Neural cell (in vitro differentiated cells): Measurements from ENCODE around the gene UVRAG. TPM values are rescaled to one million over a fixed set of nuclear protein-coding genes. Genes with fewer than 3 reads are reported as not detected.

Source experiments
- H2AFZ ChIP-seq: fragments of 200-600, 300-800 bp; sonication (generic), shearing (Covaris generic); 2 replicates; pipeline ENCODE4 v1.6.0; 2014; ENCODE audit warnings: low read depth, mild to moderate bottlenecking, antibody characterized with exemption, low read length, moderate library complexity
- H3F3A ChIP-seq: fragments of 200-600 bp; shearing (Covaris generic); 2 replicates; pipeline ENCODE4 v1.6.1; 2016; ENCODE audit warnings: mild to moderate bottlenecking, moderate library complexity, mixed read lengths, antibody characterized with exemption, low read length; ENCODE audit not compliant: insufficient read depth, poor library complexity, severe bottlenecking
- H3K27ac ChIP-seq: fragments of 200-600, 300-800 bp; sonication (generic), shearing (Covaris generic); 2 replicates; pipeline ENCODE4 v1.5.1; 2014; ENCODE audit warnings: mild to moderate bottlenecking, low read length, moderate library complexity
- H3K27me3 ChIP-seq: fragments of 300-800, 200-600 bp; sonication (generic), shearing (Covaris generic); 2 replicates; pipeline ENCODE4 v1.6.0; 2014; ENCODE audit warnings: mild to moderate bottlenecking, low read depth, low read length, moderate library complexity; ENCODE audit not compliant: insufficient read depth
- H3K36me3 ChIP-seq: fragments of 300-800, 200-600 bp; sonication (generic), shearing (Covaris generic); 2 replicates; pipeline ENCODE4 v1.5.1; 2014; ENCODE audit warnings: mild to moderate bottlenecking, antibody characterized with exemption, low read length, moderate library complexity; ENCODE audit not compliant: insufficient read depth
- H3K4me2 ChIP-seq: fragments of 300-800, 200-600 bp; sonication (generic), shearing (Covaris generic); 2 replicates; pipeline ENCODE4 v1.6.0; 2014; ENCODE audit warnings: mild to moderate bottlenecking, low read length
- H3K4me3 ChIP-seq: fragments of 300-800, 200-600 bp; sonication (generic), shearing (Covaris generic); 2 replicates; pipeline ENCODE4 v1.5.1; 2014; ENCODE audit warnings: mild to moderate bottlenecking, low read length, moderate library complexity
- H3K79me2 ChIP-seq: fragments of 200-600 bp; shearing (Covaris generic); replicated peaks from 2 replicates; pipeline ENCODE4 v1.6.0; 2014; ENCODE audit warnings: mild to moderate bottlenecking, low read length, moderate library complexity; ENCODE audit not compliant: insufficient read depth
- H3K9ac ChIP-seq: fragments of 300-800, 200-600 bp; sonication (generic), shearing (Covaris generic); 2 replicates; pipeline ENCODE4 v1.6.1; 2016; ENCODE audit warnings: mild to moderate bottlenecking, low read length, mixed read lengths
- H3K9me2 ChIP-seq: fragments of 200-600 bp; shearing (Covaris generic); 2 replicates; pipeline ENCODE4 v1.6.1; 2016; ENCODE audit warnings: mild to moderate bottlenecking, low read length, mixed read lengths; ENCODE audit not compliant: insufficient read depth
- H3K9me3 ChIP-seq: fragments of 200-600, 300-800 bp; sonication (generic), shearing (Covaris generic); 2 replicates; pipeline ENCODE4 v1.6.1; 2016; ENCODE audit warnings: mild to moderate bottlenecking, mixed run types, low read length, moderate library complexity, mixed read lengths
- H4K20me1 ChIP-seq: fragments of 200-600 bp; shearing (Covaris generic); 2 replicates; pipeline ENCODE4 v1.6.1; 2016; ENCODE audit warnings: mild to moderate bottlenecking, mixed run types; ENCODE audit not compliant: insufficient read depth
- EP300 ChIP-seq: fragments of 450-650 bp; conservative IDR thresholded peaks from 2 replicates; pipeline ENCODE4 v1.6.1; 2014; ENCODE audit warnings: antibody characterized with exemption, mild to moderate bottlenecking, moderate library complexity; ENCODE audit not compliant: poor library complexity, severe bottlenecking
- EZH2 ChIP-seq: fragments of 200-600, 300-800 bp; shearing (Covaris generic), sonication (generic); IDR thresholded peaks from 2 replicates; pipeline ENCODE4 v1.6.1; 2014; ENCODE audit warnings: antibody characterized with exemption, low read length, borderline replicate concordance, mild to moderate bottlenecking; ENCODE audit not compliant: insufficient read depth, poor library complexity, severe bottlenecking
- MXI1 ChIP-seq: fragments of 450-650 bp; conservative IDR thresholded peaks from 2 replicates; pipeline ENCODE4 v1.6.1; 2014; ENCODE audit warnings: antibody characterized with exemption, mild to moderate bottlenecking; ENCODE audit not compliant: poor library complexity, severe bottlenecking
- POLR2AphosphoS5 ChIP-seq: IDR thresholded peaks from 2 replicates; pipeline ENCODE4 v1.6.1; 2012
- RAD21 ChIP-seq: fragments of 450-650 bp; conservative IDR thresholded peaks from 2 replicates; pipeline ENCODE4 v1.6.1; 2014; ENCODE audit warnings: antibody characterized with exemption, mild to moderate bottlenecking, moderate library complexity
- SMC3 ChIP-seq: fragments of 450-650 bp; conservative IDR thresholded peaks from 2 replicates; pipeline ENCODE4 v1.6.1; 2014; ENCODE audit warnings: antibody characterized with exemption, mild to moderate bottlenecking, moderate library complexity; ENCODE audit not compliant: poor library complexity
- TAF1 ChIP-seq: IDR thresholded peaks from 2 replicates; pipeline ENCODE4 v1.6.1; 2012; ENCODE audit warnings: low read depth
- polyA plus RNA-seq: library from polyadenylated mRNA; depleted of rRNA; stranded (reverse); fragments of >200 nt; gene quantifications from 2 replicates; pipeline ENCODE4 v1.2.3, GENCODE V29; 2014
- TF ChIP-seq, protein P1 (sequence below): IDR thresholded peaks from 2 replicates; pipeline ENCODE4 v1.6.1; 2012; ENCODE audit warnings: borderline replicate concordance
- TF ChIP-seq, protein P2 (sequence below): fragments of 450-650 bp; IDR thresholded peaks from 2 replicates; pipeline ENCODE4 v1.5.1; 2014; ENCODE audit warnings: antibody characterized with exemption, mild to moderate bottlenecking, moderate library complexity; ENCODE audit not compliant: poor library complexity, severe bottlenecking

The UVRAG gene
- polyA plus RNA-seq, 1 donor from 2014 or later: 31.6 TPM

DNA sequence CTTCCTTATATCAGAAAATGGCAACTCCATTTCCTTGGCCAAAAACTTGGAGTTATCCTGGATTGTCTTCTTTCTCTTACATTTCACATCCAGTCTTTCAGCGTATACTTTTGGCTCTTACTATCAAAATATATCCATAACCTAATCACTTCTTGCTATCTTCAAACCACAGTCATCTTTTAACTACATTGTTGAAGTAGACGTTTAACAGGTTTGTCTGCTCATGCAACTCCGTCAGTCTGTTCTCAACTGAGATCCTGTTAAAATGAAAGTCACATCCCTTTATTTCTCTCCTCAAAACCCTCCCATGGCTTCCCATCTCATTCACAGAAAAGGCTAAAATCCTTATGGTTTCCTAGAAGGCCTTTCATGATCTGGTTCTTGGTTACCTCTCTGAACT is 41.9 kb downstream of the UVRAG start:
- no peak overlapping the region for H3K9ac ChIP-seq
- H3K27ac ChIP-seq: no peak overlapping the region
- no peaks in the 10 kb centered on the region for H3K9me2 ChIP-seq
- H3K9me3 ChIP-seq: no peaks in the 10 kb centered on the region
- no peak overlapping the region for H3K4me2 ChIP-seq
- H3K4me3 ChIP-seq: no peak overlapping the region
- TF ChIP-seq TAF1 (no peak), EP300 (no peak), SMC3 (no peak), RAD21 (no peak), MXI1 (no peak), POLR2AphosphoS5 (no peak), EZH2 (no peak)
- TF ChIP-seq, protein P1, sequence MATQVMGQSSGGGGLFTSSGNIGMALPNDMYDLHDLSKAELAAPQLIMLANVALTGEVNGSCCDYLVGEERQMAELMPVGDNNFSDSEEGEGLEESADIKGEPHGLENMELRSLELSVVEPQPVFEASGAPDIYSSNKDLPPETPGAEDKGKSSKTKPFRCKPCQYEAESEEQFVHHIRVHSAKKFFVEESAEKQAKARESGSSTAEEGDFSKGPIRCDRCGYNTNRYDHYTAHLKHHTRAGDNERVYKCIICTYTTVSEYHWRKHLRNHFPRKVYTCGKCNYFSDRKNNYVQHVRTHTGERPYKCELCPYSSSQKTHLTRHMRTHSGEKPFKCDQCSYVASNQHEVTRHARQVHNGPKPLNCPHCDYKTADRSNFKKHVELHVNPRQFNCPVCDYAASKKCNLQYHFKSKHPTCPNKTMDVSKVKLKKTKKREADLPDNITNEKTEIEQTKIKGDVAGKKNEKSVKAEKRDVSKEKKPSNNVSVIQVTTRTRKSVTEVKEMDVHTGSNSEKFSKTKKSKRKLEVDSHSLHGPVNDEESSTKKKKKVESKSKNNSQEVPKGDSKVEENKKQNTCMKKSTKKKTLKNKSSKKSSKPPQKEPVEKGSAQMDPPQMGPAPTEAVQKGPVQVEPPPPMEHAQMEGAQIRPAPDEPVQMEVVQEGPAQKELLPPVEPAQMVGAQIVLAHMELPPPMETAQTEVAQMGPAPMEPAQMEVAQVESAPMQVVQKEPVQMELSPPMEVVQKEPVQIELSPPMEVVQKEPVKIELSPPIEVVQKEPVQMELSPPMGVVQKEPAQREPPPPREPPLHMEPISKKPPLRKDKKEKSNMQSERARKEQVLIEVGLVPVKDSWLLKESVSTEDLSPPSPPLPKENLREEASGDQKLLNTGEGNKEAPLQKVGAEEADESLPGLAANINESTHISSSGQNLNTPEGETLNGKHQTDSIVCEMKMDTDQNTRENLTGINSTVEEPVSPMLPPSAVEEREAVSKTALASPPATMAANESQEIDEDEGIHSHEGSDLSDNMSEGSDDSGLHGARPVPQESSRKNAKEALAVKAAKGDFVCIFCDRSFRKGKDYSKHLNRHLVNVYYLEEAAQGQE: no peak
- TF ChIP-seq, protein P2, sequence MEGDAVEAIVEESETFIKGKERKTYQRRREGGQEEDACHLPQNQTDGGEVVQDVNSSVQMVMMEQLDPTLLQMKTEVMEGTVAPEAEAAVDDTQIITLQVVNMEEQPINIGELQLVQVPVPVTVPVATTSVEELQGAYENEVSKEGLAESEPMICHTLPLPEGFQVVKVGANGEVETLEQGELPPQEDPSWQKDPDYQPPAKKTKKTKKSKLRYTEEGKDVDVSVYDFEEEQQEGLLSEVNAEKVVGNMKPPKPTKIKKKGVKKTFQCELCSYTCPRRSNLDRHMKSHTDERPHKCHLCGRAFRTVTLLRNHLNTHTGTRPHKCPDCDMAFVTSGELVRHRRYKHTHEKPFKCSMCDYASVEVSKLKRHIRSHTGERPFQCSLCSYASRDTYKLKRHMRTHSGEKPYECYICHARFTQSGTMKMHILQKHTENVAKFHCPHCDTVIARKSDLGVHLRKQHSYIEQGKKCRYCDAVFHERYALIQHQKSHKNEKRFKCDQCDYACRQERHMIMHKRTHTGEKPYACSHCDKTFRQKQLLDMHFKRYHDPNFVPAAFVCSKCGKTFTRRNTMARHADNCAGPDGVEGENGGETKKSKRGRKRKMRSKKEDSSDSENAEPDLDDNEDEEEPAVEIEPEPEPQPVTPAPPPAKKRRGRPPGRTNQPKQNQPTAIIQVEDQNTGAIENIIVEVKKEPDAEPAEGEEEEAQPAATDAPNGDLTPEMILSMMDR: no peak
- H2AFZ ChIP-seq: no peak overlapping the region
- H3K36me3 ChIP-seq: no peaks in the 10 kb centered on the region
- H4K20me1 ChIP-seq: no peaks in the 10 kb centered on the region
- H3K27me3 ChIP-seq: no peaks in the 10 kb centered on the region
- H3K79me2 ChIP-seq: no peaks in the 10 kb centered on the region
- H3F3A ChIP-seq: no peaks in the 10 kb centered on the region

DNA sequence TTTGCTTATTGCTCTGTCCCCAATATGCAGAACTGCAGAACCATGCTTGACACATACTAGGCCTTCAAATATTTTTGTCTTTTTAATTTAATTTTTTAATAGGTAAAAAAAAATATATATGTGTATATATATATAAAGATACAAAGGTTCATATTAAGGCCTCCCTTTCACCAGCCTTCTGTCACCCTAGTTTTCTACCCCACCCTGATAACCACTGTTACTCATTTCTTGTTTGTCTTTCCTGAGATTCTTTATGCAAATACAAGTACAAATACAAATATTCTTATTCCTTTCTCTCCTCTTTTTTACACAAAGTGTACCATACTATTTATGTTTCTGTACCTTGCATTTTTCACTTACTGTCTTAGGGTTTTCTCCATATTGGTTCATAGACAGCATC is 43.0 kb downstream of the UVRAG start:
- no peaks in the 10 kb centered on the region for H3K79me2 ChIP-seq
- no peaks in the 10 kb centered on the region for H3K36me3 ChIP-seq
- no peak overlapping the region for H2AFZ ChIP-seq
- no peaks in the 10 kb centered on the region for H3F3A ChIP-seq
- H3K4me2 ChIP-seq: no peak overlapping the region
- no peaks in the 10 kb centered on the region for H3K9me3 ChIP-seq
- no peaks in the 10 kb centered on the region for H3K9me2 ChIP-seq
- no peak overlapping the region for H3K27ac ChIP-seq
- H3K27me3 ChIP-seq: no peaks in the 10 kb centered on the region
- H4K20me1 ChIP-seq: no peaks in the 10 kb centered on the region
- no peak overlapping the region for H3K4me3 ChIP-seq
- H3K9ac ChIP-seq: no peak overlapping the region
- TF ChIP-seq, protein P1: no peak
- TF ChIP-seq MXI1: no peak
- TF ChIP-seq, protein P2: no peak
- TF ChIP-seq POLR2AphosphoS5: no peak
- no peak for TF ChIP-seq RAD21
